ENCODE results near the gene VGF.
"Not testable (repeated sequence)": the region's sequence is repeated elsewhere in the genome, so short reads cannot be mapped to it uniquely, and the experiment has no call there.

Gene VGF

GRCh38 chr7:101113836-101114235 lies 51.5 kb downstream of the VGF start:
- no peak for DNase-seq

- DNase-seq, result not testable (repeated sequence)
These were observed 52.2 kb downstream of the VGF start for GRCh38 chr7:101113140-101113539.
